Effector memory CD4-positive, alpha-beta T cell (primary cell): ENCODE data around the gene FAM181A.

Experiments
- DNase-seq, 3 donors: peaks; one replicate each; pipeline ENCODE4 v3.0.0-alpha.2; 2020
- H3K27ac ChIP-seq: 2 replicates; pipeline ENCODE4 v1.7.0; 2013; ENCODE audit warnings: mild to moderate bottlenecking, low read length, moderate library complexity; ENCODE audit not compliant: insufficient read depth, poor library complexity, severe bottlenecking
- H3K27me3 ChIP-seq: replicated peaks from 2 replicates; pipeline ENCODE4 v1.7.0; 2013; ENCODE audit warnings: mild to moderate bottlenecking, low read length; ENCODE audit not compliant: insufficient read depth, control insufficient read depth, poor library complexity, severe bottlenecking
- H3K36me3 ChIP-seq: 2 replicates; pipeline ENCODE4 v1.7.0; 2013; ENCODE audit warnings: mild to moderate bottlenecking, low read length, moderate library complexity; ENCODE audit not compliant: control insufficient read depth, insufficient read depth
- H3K4me1 ChIP-seq: 2 replicates; pipeline ENCODE4 v1.7.0; 2013; ENCODE audit warnings: low read length, mild to moderate bottlenecking; ENCODE audit not compliant: control insufficient read depth, insufficient read depth, poor library complexity, severe bottlenecking
- H3K4me3 ChIP-seq: 2 replicates; pipeline ENCODE4 v1.7.0; 2013; ENCODE audit warnings: low read length, low read depth, mild to moderate bottlenecking; ENCODE audit not compliant: insufficient read depth, poor library complexity, severe bottlenecking
- H3K9me3 ChIP-seq: 2 replicates; pipeline ENCODE4 v1.7.0; 2013; ENCODE audit warnings: mild to moderate bottlenecking, low read length, moderate library complexity; ENCODE audit not compliant: control insufficient read depth

Gene FAM181A

DNA sequence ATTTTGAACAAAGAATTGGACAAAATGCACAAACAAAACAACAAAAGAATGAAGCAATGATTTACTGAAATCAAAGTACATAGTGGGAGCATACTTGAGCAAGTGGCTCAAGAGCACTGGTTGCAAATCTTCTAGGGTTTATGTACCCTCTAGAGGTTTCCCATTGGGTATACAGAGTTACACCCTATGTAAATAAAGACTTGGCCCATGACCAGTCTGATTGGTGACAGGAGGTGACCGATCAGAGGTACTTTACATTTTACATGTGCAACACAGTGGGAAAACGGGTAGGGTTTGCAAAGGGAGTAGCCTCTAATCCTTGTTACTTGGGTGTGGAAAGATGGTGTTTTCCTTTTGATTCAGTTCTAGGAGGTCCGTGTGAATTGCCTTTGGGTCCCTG is 10.6 kb upstream of the FAM181A start:
- Histone ChIP-seq H3K4me3 (no peak overlapping the region), H3K36me3 (no peaks in the 10 kb centered on the region), H3K4me1 (no peaks in the 10 kb centered on the region), H3K9me3 (peaks cover 3% of the 10 kb centered on the region), H3K27me3 (no peaks in the 10 kb centered on the region), H3K27ac (no peak overlapping the region)
- DNase-seq, result no peak

DNA sequence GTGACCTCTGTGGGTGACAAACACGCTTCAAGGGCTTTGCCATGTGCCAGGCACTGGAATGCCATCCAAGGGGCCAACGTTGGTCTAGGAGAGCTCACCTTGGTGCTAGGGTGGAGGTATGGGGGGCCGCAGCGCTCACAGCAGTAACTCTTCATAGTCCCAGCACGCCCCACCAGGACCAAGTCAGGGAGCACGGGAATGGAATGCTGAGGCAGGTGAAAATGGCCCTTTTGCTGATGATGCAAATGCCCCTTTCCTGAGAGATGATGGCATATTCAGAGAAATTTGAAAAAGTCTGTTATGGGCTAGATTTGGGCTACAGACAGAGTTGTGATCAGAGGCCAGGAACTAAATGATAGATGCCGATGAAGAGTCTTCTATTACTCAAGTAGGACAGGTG is 10.0 kb upstream of the FAM181A start:
- H3K27ac ChIP-seq, result no peak overlapping the region
- H3K36me3 ChIP-seq, result no peaks in the 10 kb centered on the region
- no peaks in the 10 kb centered on the region for H3K27me3 ChIP-seq
- H3K4me1 ChIP-seq, result no peaks in the 10 kb centered on the region
- H3K9me3 ChIP-seq, result peaks cover 3% of the 10 kb centered on the region
- no peak overlapping the region for H3K4me3 ChIP-seq
- DNase-seq, result no peak

DNA sequence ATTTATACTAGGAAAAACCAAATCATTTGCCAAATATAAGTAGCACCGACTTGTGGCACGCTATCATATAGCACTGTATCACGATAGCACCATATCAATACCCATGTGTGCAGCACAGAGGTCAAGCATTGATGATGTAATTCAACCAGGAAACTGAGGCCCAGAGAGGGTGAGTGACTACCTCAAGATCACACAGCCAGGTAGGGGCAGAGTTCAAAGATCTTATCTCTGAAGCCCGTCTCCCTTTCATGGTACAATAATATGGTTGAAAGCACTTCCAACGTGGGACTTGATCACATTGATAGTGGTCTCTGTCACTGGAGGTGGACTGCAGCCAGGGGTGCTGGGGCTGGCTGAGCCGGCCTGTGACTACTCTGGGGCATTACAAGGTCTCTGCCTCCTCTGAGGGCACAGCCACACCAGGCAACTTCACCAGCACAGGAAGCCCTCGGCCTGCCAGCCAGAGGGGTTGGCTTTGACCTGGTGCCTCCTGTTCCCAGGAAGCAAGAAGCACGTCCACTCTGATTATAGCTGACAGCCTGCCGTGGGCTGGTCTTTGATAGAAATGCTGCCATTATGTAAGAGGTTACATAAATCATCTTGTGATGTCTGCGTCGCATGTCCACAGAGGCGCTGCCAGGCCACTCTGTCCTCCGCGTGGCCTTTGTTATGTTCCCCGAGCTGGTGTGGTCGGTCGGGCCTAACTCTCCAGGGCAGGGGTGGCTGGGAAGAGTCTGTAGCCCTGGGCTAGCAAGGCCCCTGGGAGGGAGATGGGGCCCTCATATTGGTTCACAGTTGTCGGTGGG is 5.9 kb upstream of the FAM181A start:
- Histone ChIP-seq H3K9me3 (no peaks in the 10 kb centered on the region), H3K27me3 (no peaks in the 10 kb centered on the region), H3K27ac (no peak overlapping the region), H3K4me1 (no peaks in the 10 kb centered on the region), H3K4me3 (no peak overlapping the region), H3K36me3 (no peaks in the 10 kb centered on the region)
- no peak for DNase-seq

DNA sequence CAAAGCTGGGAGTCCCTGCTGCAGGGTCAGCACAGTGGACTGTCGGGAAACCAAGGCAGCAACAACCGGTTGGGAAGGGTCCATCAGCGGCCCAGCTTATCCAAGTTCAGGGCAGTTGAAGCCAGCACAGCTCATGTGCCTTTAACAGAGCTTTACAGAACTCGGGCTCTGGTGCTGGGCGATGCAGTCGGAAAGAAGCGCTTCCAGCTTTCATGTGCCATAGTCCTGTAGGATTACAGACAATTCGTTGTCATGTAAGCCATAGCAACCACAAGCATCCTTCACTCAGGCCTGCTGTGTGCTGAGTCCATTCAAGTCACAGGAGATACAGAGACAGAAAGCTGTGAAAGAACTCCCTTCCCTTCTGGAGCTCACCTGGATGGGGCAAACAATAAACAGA is 3.5 kb upstream of the FAM181A start:
- no peaks in the 10 kb centered on the region for H3K36me3 ChIP-seq
- no peaks in the 10 kb centered on the region for H3K27me3 ChIP-seq
- H3K9me3 ChIP-seq, result no peaks in the 10 kb centered on the region
- no peaks in the 10 kb centered on the region for H3K4me1 ChIP-seq
- DNase-seq, result no peak
- no peak overlapping the region for H3K27ac ChIP-seq
- no peak overlapping the region for H3K4me3 ChIP-seq

DNA sequence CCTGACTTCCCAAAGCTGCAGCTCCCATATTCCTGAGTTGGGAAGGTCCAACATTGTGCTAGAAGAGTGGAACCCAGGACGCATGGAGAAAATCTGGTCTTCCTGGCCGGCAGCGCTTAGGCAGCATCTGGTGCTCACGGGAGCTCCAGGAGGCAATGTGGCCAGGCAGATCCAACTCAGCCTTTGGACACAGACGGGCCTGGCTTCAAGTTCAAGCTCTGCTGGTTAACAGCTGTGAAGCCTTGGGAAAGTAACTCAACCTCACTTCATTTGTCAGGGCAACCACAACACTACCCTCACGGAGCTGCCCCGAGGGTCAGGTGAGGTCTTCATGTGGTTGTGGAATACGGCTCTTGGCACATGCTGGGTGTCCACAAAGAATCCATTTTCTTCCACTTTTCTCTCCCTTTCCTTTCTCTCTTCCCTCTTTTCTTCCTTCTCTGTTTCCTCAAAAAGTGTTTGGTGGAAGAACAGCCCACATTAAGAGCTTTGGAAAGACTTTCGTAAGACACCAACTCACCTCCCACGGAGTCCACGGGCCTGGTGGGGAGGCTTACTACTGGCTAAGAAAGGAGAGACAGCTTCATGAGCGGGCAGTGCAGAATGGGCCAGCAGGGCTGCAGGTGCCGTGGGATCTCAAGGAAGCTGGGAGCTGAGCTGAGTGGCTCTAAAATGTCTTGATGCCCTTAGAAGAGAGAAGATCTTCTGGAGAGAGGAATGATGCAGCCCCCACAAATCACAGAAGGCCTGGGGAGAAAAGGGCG is 2.4 kb upstream of the FAM181A start:
- Histone ChIP-seq H3K9me3 (no peaks in the 10 kb centered on the region), H3K4me3 (no peak overlapping the region), H3K4me1 (no peaks in the 10 kb centered on the region), H3K36me3 (no peaks in the 10 kb centered on the region), H3K27me3 (no peaks in the 10 kb centered on the region), H3K27ac (no peak overlapping the region)
- no peak for DNase-seq

DNA sequence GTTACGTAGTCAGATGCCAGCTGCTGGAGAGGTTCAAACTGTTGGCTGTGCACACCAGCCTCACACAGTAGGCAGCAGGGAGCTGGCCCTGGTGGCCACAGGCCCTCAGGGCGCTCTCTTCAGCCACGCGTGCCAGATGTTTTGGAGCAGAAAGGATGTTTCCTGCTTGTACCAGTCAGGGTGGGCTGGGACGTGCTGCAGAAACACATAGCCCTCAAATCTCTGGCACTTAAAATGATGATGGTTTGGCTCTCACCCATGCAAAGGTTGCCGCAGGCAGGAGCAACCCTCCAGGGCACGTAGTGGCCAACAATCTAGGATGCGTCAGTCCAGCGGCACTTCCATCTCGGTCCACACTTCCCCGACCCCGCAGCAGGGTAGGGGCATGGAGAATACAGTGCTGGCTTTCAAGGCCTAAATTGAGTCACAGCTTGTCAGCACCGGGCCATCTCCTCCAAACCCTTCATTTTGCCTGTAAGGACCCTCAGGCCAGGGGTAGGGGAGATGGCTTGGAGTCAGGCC is 1.7 kb upstream of the FAM181A start:
- no peak for DNase-seq
- H3K4me3 ChIP-seq, result no peak overlapping the region
- H3K27ac ChIP-seq, result no peak overlapping the region
- no peaks in the 10 kb centered on the region for H3K27me3 ChIP-seq
- H3K4me1 ChIP-seq, result no peaks in the 10 kb centered on the region
- H3K9me3 ChIP-seq, result no peaks in the 10 kb centered on the region
- H3K36me3 ChIP-seq, result no peaks in the 10 kb centered on the region

DNA sequence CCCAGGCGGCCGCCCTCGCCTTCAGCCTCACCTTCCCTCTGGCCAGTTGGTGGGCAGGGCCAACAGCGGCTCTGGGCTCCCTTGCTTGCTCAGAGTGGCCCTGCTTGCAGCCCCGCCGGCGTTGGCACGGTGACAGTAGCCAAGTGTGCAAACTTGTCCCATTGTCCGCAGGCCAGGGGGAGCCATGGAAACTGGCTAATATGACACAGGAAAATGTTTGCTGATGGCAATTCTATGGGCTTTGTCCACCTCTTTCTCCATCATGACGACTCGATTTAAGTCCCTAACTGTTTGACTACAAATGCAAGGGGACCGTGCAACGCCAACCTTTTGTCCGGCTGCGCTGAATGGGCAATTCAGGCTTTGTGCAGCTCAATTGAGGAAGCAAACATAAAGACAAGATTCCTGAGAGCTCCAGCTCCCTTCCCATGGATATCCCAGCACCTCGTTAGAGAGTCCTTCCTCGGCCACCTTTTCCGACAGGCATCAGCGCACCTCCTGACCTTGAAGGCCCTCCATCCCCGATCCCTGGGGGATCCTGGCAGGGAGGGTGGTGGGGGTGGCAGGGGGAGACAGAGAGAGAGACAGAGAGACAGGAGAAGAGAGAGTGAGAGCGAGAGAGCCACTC is 785 bp upstream of the FAM181A start:
- no peak overlapping the region for H3K4me3 ChIP-seq
- DNase-seq, result no peak
- no peaks in the 10 kb centered on the region for H3K4me1 ChIP-seq
- H3K27me3 ChIP-seq, result no peaks in the 10 kb centered on the region
- no peaks in the 10 kb centered on the region for H3K9me3 ChIP-seq
- no peaks in the 10 kb centered on the region for H3K36me3 ChIP-seq
- H3K27ac ChIP-seq, result no peak overlapping the region

DNA sequence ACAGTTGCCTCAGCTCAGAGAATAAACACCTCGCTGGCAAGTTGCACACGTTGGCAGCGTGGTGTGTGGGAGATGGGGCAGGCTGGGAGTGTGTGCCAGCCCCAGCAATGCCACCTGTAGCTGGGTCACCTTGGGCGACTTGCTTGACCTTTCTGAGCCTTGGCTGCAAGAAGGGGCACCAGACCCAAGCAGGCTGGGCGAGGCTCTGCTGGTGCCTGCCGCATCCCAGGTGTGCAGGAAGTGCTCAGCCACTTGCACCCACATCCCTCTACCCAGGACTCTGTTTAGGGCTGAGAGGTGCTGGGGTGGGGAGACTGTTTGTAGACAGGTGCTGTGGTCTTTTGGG is 629 bp downstream of the FAM181A start:
- Histone ChIP-seq H3K36me3 (no peaks in the 10 kb centered on the region), H3K4me1 (no peaks in the 10 kb centered on the region), H3K9me3 (no peaks in the 10 kb centered on the region), H3K27ac (no peak overlapping the region), H3K4me3 (no peak overlapping the region), H3K27me3 (no peaks in the 10 kb centered on the region)
- DNase-seq, result no peak

DNA sequence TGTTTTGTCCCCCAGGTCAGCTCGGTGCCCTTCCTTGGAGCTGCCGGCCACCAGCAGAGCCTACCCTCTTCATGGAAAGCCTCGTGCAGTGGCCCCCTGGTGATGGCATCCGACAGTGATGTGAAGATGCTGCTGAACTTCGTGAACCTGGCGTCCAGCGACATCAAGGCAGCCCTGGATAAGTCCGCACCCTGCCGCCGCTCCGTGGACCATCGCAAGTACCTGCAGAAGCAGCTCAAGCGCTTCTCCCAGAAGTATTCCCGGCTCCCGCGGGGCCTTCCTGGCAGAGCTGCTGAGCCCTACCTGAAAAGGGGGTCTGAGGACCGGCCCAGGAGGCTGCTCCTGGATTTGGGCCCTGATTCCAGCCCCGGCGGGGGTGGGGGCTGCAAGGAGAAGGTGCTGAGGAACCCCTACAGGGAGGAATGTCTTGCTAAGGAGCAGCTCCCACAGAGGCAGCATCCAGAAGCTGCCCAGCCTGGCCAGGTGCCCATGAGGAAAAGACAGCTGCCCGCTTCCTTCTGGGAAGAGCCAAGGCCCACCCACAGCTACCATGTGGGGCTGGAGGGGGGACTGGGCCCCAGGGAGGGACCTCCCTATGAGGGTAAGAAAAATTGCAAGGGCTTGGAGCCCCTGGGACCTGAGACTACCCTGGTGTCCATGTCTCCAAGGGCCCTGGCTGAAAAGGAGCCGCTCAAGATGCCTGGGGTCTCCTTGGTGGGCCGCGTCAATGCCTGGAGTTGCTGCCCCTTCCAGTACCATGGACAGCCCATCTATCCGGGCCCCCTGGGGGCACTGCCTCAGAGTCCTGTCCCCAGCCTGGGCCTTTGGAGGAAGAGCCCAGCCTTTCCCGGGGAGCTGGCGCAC is 1.3 kb downstream of the FAM181A start:
- Histone ChIP-seq H3K4me3 (no peak overlapping the region), H3K4me1 (no peaks in the 10 kb centered on the region), H3K36me3 (no peaks in the 10 kb centered on the region), H3K27ac (no peak overlapping the region), H3K27me3 (no peaks in the 10 kb centered on the region), H3K9me3 (no peaks in the 10 kb centered on the region)
- no peak for DNase-seq
